ENCODE results near the gene FRMD3.

Gene FRMD3

DNA sequence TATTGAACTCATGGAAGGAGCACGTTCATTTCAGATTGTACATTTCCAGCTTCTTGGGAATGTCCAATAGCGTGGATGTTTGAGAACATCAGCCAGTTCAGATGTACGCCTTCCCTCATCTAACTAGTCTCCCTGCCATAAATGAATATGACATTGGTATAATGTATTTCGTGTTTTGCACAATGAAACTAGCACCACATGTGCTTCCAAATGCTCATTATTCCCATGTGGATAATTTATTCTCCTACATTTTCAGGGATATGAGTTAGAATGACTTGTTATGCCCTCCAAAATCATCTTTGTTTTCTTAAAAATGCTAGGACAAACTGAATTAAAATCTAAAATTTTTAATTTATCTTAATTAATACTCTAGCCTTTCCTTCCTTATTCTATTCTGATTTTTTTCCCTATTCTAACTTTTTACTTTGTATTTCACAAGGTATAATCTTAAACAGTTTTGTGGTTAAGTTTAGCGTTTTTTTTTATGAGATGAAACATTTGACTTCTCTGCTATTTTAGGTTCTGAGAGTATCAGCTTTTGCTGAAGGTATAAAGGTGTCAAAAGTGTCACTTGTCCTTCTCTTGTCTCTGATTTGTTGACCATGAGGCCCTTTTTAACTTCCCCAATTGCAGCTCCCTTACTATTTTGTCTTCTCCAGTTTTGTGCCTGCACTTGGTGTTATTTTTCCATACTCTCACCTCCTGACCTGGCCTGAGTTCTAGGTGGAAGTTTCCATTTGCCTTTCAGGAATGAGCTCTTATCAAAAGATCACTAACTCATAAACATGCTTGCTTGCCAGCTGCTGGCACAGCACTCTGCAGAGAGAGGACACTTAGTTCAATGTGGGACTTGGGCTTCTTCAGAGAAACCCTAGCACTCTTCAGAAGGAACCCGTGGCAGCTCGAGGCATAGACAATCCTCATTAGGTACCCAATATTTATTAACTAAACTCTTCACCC, 106.8 kb downstream of the FRMD3 start:
- DNase-seq = no peak

GRCh38 chr9:83430681-83431080, 107.5 kb downstream of the FRMD3 start:
- DNase-seq = no peak

- DNase-seq = no peak
Observed at GRCh38 chr9:83429229-83429628, 109.0 kb downstream of the FRMD3 start.

DNA sequence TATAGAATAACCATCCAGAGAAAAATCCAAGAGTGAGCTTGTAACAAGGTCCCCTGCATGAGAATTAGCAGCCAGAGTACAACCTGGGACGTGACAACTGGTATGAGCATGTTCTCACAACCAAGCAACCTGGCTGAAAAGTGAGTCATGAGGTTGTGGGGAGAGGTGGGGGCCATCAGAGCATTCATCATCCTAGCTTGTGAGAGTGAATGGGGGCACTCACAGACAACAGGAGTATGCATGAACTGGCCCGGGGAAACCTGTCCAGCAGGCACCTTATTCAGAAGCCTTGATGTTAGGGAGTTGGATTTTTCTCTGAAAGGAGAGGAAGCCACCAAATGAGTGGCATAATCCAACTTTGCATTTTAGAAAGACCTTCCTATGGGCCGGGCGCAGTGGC, 113.0 kb downstream of the FRMD3 start:
- DNase-seq = no peak

DNA sequence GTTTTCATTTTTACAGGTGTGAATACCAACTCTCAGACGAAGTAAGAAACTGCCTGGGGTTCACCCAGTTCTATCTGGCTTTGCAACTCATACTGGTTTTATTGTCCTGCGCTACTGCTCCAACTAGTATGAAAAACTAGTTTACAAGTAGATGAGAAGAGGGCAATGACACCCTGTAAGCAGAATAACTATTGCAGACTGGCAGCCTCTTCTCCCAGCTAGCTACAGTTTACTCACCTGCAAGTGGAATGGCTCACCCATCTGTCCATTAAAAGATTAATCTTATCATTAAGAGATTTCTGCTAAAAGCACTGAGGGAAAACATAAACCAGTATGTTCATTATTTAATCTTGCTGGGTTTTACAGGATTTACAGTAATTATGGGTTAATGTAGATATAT, 113.4 kb downstream of the FRMD3 start:
- no peak for DNase-seq

- no peak for DNase-seq
Observed at GRCh38 chr9:83423815-83424707, 114.1 kb downstream of the FRMD3 start.

DNA sequence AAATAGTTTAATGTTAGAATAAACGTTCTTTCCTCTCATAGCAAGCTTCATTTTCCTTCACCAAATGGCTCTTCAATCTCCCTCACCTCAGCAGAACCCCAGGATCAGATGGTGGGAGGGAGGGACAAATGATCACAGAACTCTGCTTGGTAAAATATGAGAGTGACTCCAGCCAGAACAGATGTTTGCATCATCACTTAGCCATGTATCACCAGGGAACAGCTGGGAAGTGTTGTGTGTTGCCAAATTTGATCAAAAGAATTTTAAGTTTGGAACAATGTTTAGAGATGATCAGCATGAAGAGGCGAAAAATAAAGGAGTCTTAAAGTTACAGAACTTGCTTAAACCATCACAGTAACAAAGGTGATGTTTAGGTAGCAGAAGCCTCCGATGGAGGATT, 115.7 kb downstream of the FRMD3 start:
- peak; percentile 42 for DNase-seq

DNA sequence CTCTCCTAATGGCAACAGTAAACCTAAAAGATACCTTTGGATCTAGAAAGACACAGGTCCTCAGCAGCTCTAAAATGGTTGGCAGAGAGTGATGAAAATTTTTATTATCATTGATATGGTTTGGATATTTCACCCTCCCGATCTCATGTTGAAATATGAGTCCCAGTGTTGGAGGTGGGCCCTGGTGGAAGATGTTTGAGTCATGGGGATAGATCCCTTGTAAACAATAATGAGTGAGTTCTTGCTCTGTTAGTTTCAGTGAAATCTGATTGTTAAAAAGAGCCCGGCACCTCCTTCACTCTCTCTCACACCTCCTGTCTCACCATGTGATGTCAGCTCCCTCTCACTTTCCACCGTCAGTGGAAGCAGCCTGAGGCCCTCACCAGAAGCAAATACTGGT, 117.7 kb downstream of the FRMD3 start:
- DNase-seq = no peak

DNA sequence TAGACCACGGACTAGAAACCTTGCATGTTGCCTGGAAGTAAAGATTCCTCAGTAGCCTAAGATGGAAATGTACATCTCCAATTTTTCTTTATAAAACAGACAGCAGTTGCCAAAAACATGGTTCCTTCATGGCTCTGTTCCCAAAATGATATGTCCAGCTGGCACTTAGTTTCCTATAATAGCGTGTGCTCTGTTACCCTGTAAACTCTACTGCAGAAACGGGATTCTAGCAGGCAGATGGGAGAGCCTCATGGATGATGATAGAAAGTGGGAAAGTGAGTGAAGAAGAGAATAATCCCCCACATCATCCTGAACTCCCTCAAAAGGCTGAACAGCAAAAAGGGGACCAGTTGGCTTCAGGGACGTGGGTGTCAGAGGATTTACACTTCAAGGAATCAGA, 118.2 kb downstream of the FRMD3 start:
- DNase-seq = no peak

- no peak for DNase-seq
Observed at GRCh38 chr9:83418283-83418682, 119.9 kb downstream of the FRMD3 start.

GRCh38 chr9:83413367-83413766, 124.8 kb downstream of the FRMD3 start:
- no peak for DNase-seq

DNA sequence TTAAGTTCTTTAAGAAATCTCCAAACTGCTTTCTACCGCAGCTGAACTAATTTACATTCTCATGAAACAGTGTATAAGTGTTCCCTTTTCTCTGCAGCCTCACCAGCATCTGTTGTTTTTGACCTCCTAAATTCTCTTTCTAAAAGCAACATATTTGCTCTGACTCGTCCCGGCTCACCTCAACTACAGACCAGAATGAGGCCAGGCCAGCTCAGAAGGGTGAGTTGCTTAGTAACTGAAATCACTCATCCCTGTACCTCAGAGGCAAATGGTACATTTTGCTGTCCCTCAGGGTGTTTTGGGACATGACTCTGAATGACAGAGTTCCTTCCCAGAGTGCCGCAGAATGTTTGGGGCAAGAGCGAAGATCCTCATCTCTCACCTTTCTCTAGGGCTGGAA, 127.5 kb downstream of the FRMD3 start:
- DNase-seq = no peak

DNA sequence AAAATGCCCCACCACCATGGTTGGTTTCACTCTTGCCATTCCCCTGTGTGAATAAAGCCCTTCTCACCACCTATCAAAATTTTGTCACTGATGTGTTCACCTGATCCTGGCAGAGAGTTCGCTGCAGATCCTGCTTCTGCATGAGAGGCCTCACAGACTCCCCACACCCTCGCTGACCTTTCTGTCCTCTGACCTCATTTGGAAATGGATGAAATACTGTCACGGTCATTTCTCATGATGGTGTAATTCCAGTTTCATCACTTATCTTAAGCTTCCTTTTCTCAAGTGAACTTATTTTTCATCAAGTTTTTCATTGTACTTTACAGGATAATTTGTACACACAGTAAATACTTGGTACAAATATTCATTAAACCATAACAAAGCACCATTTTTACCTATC, 131.3 kb downstream of the FRMD3 start:
- no peak for DNase-seq

DNA sequence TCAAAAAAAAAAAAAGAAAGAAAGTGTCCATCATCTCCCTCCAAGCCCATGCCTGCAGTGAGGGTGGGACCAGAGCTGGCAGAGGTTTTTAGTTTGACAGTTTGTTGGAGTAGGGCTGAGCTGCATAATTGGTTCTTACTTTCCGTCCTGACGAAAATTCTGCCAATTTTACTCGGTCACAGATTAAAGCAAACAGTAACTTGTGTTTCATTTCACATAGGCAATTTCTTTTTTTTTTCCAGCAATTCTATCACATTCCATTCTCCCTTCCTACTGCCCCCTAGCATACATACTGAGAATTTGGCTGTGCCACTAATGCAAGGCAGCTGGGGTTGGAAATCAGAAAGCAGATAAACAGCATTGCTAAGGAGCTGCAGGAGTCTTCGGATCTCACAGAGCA, 132.4 kb downstream of the FRMD3 start:
- peak; percentile 13 for DNase-seq

DNA sequence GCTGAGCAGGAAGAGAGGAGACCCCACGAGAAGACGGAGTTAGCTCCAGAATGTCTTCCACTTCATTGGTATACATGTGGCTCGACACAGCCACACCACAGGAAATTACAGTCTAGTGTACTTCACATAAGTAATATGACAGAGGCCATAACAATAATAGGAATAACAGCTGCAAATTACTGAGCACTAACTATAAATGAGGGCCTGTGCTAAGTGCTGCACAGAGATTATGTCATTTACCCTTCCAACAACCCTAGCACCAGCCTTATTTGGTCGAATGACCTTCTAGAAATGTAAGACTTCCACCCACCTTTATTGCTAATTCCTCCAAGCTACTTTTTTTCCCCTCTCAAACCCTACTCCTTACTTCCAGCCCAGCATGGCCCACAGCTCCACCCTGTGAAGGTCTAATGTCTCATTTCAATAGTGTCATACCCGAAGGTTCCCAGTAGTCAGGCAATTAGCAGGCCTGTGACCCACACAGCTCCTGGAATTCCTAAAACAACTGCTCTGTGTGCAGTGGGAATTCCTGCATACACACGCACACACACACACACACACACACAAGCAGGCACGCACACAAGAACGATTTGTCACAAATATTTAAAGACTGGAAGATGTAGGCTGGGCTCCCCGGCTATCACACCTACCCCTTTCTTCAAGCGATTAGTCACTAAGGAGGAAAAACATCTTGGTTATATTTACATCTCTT, 134.5 kb downstream of the FRMD3 start:
- peak; percentile 82 for DNase-seq

GRCh38 chr9:83401328-83401900, 136.8 kb downstream of the FRMD3 start:
- peak; percentile 32 for DNase-seq

DNA sequence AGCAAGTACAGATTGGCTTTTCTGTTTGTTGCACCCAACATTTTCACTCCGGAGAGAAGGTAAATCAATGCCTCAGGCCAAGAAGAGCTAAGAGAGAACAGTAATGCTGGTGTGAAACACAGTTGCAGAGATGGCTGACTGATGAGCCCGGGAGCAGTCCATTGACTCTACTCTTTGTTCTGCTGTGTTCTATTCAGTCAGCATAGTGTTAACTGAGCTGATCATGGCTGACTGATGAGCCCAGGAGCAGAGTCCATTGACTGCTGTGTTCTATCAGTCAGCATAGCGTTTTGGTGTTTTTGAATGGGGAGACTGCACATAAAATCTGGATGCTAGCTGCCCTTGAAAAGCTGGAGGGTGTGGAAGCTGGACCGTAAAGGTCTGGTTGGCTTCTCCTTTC, 141.4 kb downstream of the FRMD3 start:
- no peak for DNase-seq

DNA sequence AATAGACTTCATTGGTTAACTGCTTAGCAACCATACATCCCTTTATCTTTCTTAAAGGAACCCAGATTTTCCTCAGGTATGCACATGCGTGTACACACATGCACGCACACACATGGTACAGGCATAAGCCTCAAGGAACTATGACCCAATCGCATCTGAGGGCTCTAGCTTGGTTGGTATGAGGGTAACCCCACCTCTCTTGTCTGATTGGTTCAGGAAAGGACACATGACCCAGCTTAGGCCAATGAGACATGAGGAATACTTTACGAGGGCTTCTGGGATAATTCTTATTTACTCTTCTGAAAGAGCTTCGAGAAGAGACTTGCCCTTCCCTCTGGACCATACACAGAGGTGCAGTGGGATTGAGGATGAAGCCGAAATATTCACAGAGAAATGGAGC, 141.9 kb downstream of the FRMD3 start:
- no peak for DNase-seq

DNA sequence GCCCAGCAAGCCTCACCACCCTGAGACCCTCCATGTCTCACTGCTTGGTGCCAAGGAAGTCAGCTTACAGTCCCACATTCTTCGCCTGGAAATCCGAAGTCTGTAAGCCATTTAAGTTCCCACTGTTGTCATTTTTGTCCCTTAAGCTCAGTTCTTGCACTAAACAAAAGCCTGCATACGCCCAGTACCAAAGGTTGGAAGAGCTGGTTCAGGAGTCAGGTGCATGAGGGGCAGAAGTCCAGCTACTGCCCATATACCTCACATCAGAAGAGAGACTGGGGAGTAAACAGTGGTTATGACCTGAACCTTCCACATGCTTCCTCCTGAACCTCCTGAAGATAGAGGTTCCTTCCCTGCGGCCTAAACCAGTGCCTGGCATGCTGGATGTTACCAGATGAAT, 146.0 kb downstream of the FRMD3 start:
- DNase-seq = no peak

DNA sequence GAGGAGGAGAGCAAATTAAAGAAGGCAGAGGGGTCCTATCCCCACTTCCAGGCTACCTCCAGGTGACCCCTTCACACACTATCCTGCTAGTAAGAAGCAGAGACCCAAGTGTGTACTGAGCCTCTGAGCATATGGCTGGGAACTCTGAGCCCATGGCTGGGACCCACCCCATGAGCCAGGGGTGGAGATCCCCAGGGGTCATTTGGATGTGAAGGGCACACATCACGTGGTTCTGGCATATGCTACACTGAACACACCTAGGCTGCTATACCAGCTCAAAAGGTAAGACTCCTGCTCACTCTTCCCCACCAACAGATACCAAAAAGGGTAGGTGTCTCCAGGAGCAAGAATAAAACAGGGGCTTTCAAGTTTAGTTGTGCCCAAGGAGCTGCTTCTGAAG, 149.9 kb downstream of the FRMD3 start:
- no peak for DNase-seq

GRCh38 chr9:83387401-83388185, 150.6 kb downstream of the FRMD3 start:
- DNase-seq = no peak

- peak; percentile 67 for DNase-seq
Observed at GRCh38 chr9:83385317-83385716, 152.9 kb downstream of the FRMD3 start.
